ENCODE measurements around the gene TJP2.
"Not testable (repeated sequence)": the region's sequence is repeated elsewhere in the genome, so short reads cannot be mapped to it uniquely, and the experiment has no call there.

TJP2 gene

GRCh38 chr9:69149321-69149807 is 24.7 kb upstream of the TJP2 start:
- TF ChIP-seq CTCF (conservative IDR thresholded peaks at IDR 0.05), result peak; percentile 24; the same call in 1 of the 2 replicates
- no peak overlapping the region for H3K27ac ChIP-seq

GRCh38 chr9:69151506-69151905 is 22.6 kb upstream of the TJP2 start:
- no peak overlapping the region for H3K27ac ChIP-seq
- TF ChIP-seq CTCF (conservative IDR thresholded peaks at IDR 0.05), result no peak

DNA sequence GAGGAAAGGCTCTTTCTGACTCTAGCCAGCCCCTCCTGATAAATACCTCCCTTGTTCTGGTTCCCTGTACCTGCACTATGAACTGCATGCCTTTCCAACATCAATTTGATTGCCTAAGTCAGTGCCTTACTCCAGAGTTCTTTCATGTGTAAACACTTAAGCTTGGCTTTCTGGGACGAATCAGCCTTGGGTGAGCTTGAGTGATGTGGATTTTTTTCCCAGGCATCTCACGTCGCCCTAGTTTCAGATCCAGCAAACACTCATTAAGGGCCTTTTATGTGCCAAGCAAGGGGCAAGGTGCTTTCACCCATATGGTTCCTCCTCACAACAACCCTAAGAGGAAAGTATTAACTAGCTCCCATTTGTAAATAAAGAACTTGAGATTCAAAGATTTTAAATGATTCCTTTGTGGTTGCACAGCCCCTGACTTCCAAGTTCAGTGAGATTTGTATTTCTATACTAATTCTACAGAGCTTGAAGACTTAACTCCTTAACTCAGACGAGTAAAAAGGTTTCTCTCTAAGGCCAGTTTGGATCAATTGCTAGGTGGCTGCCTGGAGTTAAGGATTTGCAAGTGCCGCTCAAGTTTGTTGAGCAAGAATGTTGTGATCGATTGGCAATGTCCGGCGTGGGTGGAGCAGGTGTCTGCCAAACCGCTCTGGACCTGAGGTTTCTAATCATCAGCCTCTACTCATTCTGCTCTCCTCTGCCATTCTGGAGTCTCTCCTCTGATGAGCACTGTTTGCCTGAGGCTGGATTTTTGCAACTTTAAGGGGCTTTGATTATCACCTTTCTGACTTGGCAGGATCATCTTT is 20.2 kb upstream of the TJP2 start:
- no peak overlapping the region for H3K27ac ChIP-seq
- TF ChIP-seq CTCF (conservative IDR thresholded peaks at IDR 0.05), result no peak

- TF ChIP-seq CTCF (conservative IDR thresholded peaks at IDR 0.05), result no peak
- H3K27ac ChIP-seq, result no peak overlapping the region
Observed at GRCh38 chr9:69155341-69156030, 18.6 kb upstream of the TJP2 start.

DNA sequence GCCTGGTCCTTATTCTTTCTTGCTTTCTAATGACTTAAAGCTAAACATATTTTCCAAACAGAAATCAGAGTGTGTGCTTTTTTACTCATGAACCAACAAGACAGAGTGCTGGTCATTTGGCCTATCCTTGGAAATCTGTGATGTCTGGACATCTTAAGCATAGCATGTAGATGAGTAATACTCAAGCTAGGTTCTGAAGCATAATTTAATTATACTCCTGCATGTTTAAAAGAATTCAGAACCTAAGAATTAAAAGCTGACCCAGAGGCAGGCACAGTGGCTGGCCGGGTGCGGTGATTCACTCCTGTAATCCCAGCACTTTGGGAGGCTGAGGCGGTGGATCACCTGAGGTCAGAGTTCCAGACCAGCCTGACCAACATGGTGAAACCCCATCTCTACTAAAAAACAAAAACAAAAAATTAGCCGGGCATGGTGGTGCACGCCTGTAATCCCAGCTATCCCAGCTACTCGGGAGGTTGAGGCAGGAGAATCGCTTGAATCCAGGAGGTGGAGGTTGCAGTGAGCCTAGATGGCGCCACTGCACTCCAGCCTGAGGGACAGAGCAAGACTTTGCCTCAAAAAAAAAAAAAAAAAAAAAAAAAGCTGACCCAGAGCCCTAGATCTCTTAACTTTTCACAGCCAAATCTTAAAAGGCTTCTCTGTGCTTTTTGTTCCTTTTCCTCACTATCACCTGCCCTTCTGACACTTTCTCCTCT is 16.2 kb upstream of the TJP2 start:
- TF ChIP-seq CTCF (conservative IDR thresholded peaks at IDR 0.05), result peak; percentile 56
- no peak overlapping the region for H3K27ac ChIP-seq

GRCh38 chr9:69158471-69158870 is 15.6 kb upstream of the TJP2 start:
- no peak for TF ChIP-seq CTCF (conservative IDR thresholded peaks at IDR 0.05)
- no peak overlapping the region for H3K27ac ChIP-seq

GRCh38 chr9:69164573-69164972 is 9.5 kb upstream of the TJP2 start:
- H3K27ac ChIP-seq, result not testable (repeated sequence)

Data from VCaP (cell line).